PC-9 (cell line): Measurements from ENCODE around the gene TMEM171.

Source experiments
- EZH2 ChIP-seq: fragments of 200-600 bp; sonication (generic); IDR thresholded peaks from 2 replicates; pipeline ENCODE4 v1.8.0; 2017; ENCODE audit warnings: antibody characterized with exemption, low read depth
- TF ChIP-seq, protein P1 (sequence below): fragments of 200-600 bp; sonication (generic); conservative IDR thresholded peaks from 2 replicates; pipeline ENCODE4 v1.6.1; 2017; ENCODE audit warnings: mixed run types, antibody characterized with exemption, mild to moderate bottlenecking, moderate library complexity

DNA sequence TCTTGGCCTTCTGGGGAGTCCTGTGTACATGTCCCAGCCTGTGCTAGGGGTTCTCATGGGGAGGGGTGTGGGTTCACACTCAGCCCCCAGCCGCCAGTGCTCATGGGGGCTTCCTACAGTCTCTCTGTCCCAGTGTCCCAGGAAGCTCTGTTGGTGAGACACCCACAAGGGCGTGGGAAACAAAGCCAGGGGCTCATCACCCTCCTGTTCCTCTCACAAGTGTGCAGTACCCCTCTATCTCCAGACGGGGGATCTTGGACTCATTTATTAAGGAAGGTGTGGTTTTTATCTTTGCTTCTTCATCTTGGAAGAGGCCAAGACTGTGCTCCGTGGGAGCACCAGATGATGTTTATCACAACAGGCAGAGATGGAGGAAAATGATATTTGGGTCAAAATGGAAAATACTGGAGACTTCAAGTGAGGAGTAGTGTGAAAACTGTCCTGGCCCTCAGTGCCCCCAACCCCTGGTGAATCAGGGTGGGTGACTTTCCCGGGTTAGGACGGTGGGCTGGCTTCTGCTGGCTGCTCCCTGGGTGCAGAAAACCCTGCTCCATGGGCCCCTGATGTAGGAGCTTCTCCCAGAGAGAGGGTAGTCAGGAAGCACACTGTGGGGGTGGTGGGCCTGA, 15.2 kb downstream of the TMEM171 start:
- TF ChIP-seq EZH2, result no peak
- TF ChIP-seq, protein P1, sequence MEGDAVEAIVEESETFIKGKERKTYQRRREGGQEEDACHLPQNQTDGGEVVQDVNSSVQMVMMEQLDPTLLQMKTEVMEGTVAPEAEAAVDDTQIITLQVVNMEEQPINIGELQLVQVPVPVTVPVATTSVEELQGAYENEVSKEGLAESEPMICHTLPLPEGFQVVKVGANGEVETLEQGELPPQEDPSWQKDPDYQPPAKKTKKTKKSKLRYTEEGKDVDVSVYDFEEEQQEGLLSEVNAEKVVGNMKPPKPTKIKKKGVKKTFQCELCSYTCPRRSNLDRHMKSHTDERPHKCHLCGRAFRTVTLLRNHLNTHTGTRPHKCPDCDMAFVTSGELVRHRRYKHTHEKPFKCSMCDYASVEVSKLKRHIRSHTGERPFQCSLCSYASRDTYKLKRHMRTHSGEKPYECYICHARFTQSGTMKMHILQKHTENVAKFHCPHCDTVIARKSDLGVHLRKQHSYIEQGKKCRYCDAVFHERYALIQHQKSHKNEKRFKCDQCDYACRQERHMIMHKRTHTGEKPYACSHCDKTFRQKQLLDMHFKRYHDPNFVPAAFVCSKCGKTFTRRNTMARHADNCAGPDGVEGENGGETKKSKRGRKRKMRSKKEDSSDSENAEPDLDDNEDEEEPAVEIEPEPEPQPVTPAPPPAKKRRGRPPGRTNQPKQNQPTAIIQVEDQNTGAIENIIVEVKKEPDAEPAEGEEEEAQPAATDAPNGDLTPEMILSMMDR, result peak; percentile 71
